ENCODE results near the gene SEC61A2.

GRCh38 chr10:12088919-12089318 is 40.6 kb upstream of the SEC61A2 start:
- TF ChIP-seq EZH2 (IDR thresholded peaks at IDR 0.05; ENCODE audit: insufficient read depth, poor library complexity, severe bottlenecking) (no peak), EZH2phosphoT487 (IDR thresholded peaks at IDR 0.05; ENCODE audit: insufficient read depth, low read depth) (no peak)
